ENCODE measurements around the gene BCAT1.

GRCh38 chr12:24860546-24860945 is 88.4 kb downstream of the BCAT1 start:
- TF ChIP-seq REST (IDR thresholded peaks at IDR 0.05; ENCODE audit: unreplicated experiment) = no peak
- TF ChIP-seq STAT1 (IDR thresholded peaks at IDR 0.05; ENCODE audit: unreplicated experiment) = no peak
